IMR-90 (cell line): ENCODE data around the gene PMPCA. TPM values are rescaled to one million over a fixed set of nuclear protein-coding genes. Genes with fewer than 3 reads are reported as not detected.

Source experiments
- ATAC-seq: fragments of 200-7000 bp; cut with Tn5 transposase; 2 replicates; pipeline ENCODE4 v1.9.1; 2020; ENCODE audit warnings: low read depth, mild to moderate bottlenecking, moderate library complexity
- BruUV-seq: library from RNA; stranded (reverse); fragments of 400-500 nt; replicated peaks from 2 replicates; lab custom pipeline; 2021; lab: Mats Ljungman, UMichigan
- CTCF ChIA-PET: fragments of 300-600 bp; formaldehyde crosslinking; extraction: SDS; loops from one replicate; lab custom pipeline; 2021; ENCODE audit warnings: antibody characterized with exemption; lab: Yijun Ruan, JAX
- POLR2A ChIA-PET: fragments of 300-600 bp; sonication (Branson Sonifier 250); formaldehyde crosslinking; loops from one replicate; lab custom pipeline; 2022; ENCODE audit warnings: antibody characterized with exemption; ENCODE audit not compliant: unreplicated experiment; lab: Charles Lee
- DNase-seq: peaks from one replicate; pipeline ENCODE4 v3.0.0; 2013
- H2AFZ ChIP-seq: replicated peaks from 2 replicates; pipeline ENCODE3; 2013; ENCODE audit warnings: low read length, mild to moderate bottlenecking; ENCODE audit not compliant: poor library complexity
- H2AK5ac ChIP-seq: 2 replicates; pipeline ENCODE4 v1.6.1; 2013; ENCODE audit warnings: low read depth, low read length, inconsistent platforms
- H2AK9ac ChIP-seq: replicated peaks from 2 replicates; pipeline ENCODE3; 2013; ENCODE audit warnings: mild to moderate bottlenecking, low read depth, low read length, moderate library complexity; ENCODE audit not compliant: poor library complexity
- H2BK120ac ChIP-seq: 2 replicates; pipeline ENCODE4 v1.6.1; 2013; ENCODE audit warnings: low read depth, low read length, inconsistent platforms
- H2BK15ac ChIP-seq: 3 replicates; pipeline ENCODE4 v1.6.1; 2013; ENCODE audit warnings: low read depth, low read length, inconsistent platforms
- H2BK20ac ChIP-seq: 2 replicates; pipeline ENCODE4 v1.6.1; 2013; ENCODE audit warnings: low read depth, mild to moderate bottlenecking, inconsistent platforms, low read length, moderate library complexity
- H2BK5ac ChIP-seq: 2 replicates; pipeline ENCODE4 v1.6.1; 2013; ENCODE audit warnings: mild to moderate bottlenecking, low read depth, low read length, inconsistent platforms; ENCODE audit not compliant: poor library complexity, severe bottlenecking
- H3K14ac ChIP-seq: replicated peaks from 2 replicates; pipeline ENCODE4 v1.6.1; 2013; ENCODE audit warnings: low read depth, low read length, inconsistent platforms
- H3K18ac ChIP-seq: 2 replicates; pipeline ENCODE4 v1.6.1; 2013; ENCODE audit warnings: low read depth, low read length, control low read depth
- H3K23ac ChIP-seq: 2 replicates; pipeline ENCODE4 v1.6.1; 2013; ENCODE audit warnings: low read depth, low read length, inconsistent platforms
- H3K27ac ChIP-seq: 2 replicates; pipeline ENCODE4 v1.5.1; 2013; ENCODE audit warnings: mild to moderate bottlenecking, control low read depth, low read length; ENCODE audit not compliant: insufficient read depth
- H3K27me3 ChIP-seq: 2 replicates; pipeline ENCODE4 v1.6.1; 2013; ENCODE audit warnings: low read length; ENCODE audit not compliant: control insufficient read depth, insufficient read depth
- H3K36me3 ChIP-seq: 2 replicates; pipeline ENCODE4 v1.6.1; 2013; ENCODE audit warnings: low read length, mixed read lengths; ENCODE audit not compliant: control insufficient read depth, insufficient read depth
- H3K4ac ChIP-seq: 2 replicates; pipeline ENCODE4 v1.6.1; 2013; ENCODE audit warnings: low read depth, low read length, inconsistent platforms
- H3K4me1 ChIP-seq: 2 replicates; pipeline ENCODE4 v1.6.1; 2013; ENCODE audit warnings: low read length, mixed read lengths; ENCODE audit not compliant: control insufficient read depth, insufficient read depth
- H3K4me2 ChIP-seq: 2 replicates; pipeline ENCODE4 v1.6.1; 2013; ENCODE audit warnings: low read depth, mild to moderate bottlenecking, control low read depth, low read length, moderate library complexity
- H3K4me3 ChIP-seq: 2 replicates; pipeline ENCODE4 v1.5.1; 2013; ENCODE audit warnings: low read depth, mild to moderate bottlenecking, control low read depth, low read length, moderate library complexity; ENCODE audit not compliant: insufficient read depth
- H3K56ac ChIP-seq: 2 replicates; pipeline ENCODE4 v1.6.1; 2013; ENCODE audit warnings: low read length, inconsistent platforms; ENCODE audit not compliant: insufficient read depth; ENCODE audit errors: extremely low read depth
- H3K79me1 ChIP-seq, 2 experiments: 2 replicates each; pipeline ENCODE4 v1.6.1; 2013; ENCODE audit warnings: low read length in 2 of 2, inconsistent platforms in 1 of 2, low read depth in 1 of 2
- H3K9ac ChIP-seq: 2 replicates; pipeline ENCODE4 v1.6.1; 2013; ENCODE audit warnings: low read depth, low read length, control low read depth
- H3K9me1 ChIP-seq: 2 replicates; pipeline ENCODE4 v1.6.1; 2013; ENCODE audit warnings: low read length, inconsistent platforms; ENCODE audit not compliant: insufficient read depth
- H3K9me3 ChIP-seq: 2 replicates; pipeline ENCODE4 v1.6.1; 2013; ENCODE audit warnings: low read length; ENCODE audit not compliant: control insufficient read depth, insufficient read depth
- H4K20me1 ChIP-seq: 2 replicates; pipeline ENCODE4 v1.6.1; 2013; ENCODE audit warnings: low read length, inconsistent platforms; ENCODE audit not compliant: insufficient read depth
- H4K5ac ChIP-seq: 2 replicates; pipeline ENCODE4 v1.6.1; 2013; ENCODE audit warnings: mild to moderate bottlenecking, low read depth, low read length, control low read depth
- H4K8ac ChIP-seq, 2 experiments: 2 replicates each; pipeline ENCODE4 v1.6.1; 2013; ENCODE audit warnings: low read depth in 2 of 2, low read length in 2 of 2, control low read depth in 1 of 2, inconsistent platforms in 1 of 2
- H4K91ac ChIP-seq: 2 replicates; pipeline ENCODE4 v1.6.1; 2013; ENCODE audit warnings: low read depth, low read length, inconsistent platforms; ENCODE audit not compliant: insufficient read depth
- ELK1 ChIP-seq: fragments of 150-350 bp; IDR thresholded peaks from 2 replicates; pipeline ENCODE4 v1.6.1; 2016; ENCODE audit warnings: low read depth, mild to moderate bottlenecking, low read length, moderate library complexity, borderline replicate concordance
- FOS ChIP-seq: fragments of 150-350 bp; IDR thresholded peaks from 2 replicates; pipeline ENCODE4 v1.6.1; 2016; ENCODE audit warnings: low read depth, low read length
- MXI1 ChIP-seq: IDR thresholded peaks from 2 replicates; pipeline ENCODE4 v1.6.1; 2012; ENCODE audit warnings: low read depth, mild to moderate bottlenecking, low read length, moderate library complexity, borderline replicate concordance
- USF2 ChIP-seq: fragments of 150-350 bp; IDR thresholded peaks from 2 replicates; pipeline ENCODE4 v1.6.1; 2017; ENCODE audit warnings: mild to moderate bottlenecking, antibody characterized with exemption, low read length, low read depth
- WGBS, 2 experiments: methylation state at CpG; one replicate each; pipeline versions ENCODE4 v1.1.5 to v1.1.7; 2013; ENCODE audit warnings: missing lambda C conversion rate in 2 of 2; ENCODE audit not compliant: insufficient read length in 1 of 2; ENCODE audit errors: extremely low coverage in 2 of 2; 5-methylcytosine and 5-hydroxymethylcytosine counted together
- dilution Hi-C: fragments of 300-500 bp; cut with HindIII; formaldehyde crosslinking; loops from one replicate; pipeline ENCODE4 v1.14.3; 2018; ENCODE audit warnings: low sequenced_read_pairs; ENCODE audit not compliant: unreplicated experiment
- in situ Hi-C: fragments of 300-500 bp; cut with MboI; formaldehyde crosslinking; loops from 3 replicates; pipeline ENCODE4 v1.14.3; 2019; ENCODE audit warnings: low sequenced_read_pairs, inconsistent platforms, mixed read lengths
- intact Hi-C: fragments of 100-400 bp; cut with micrococcal nuclease; formaldehyde crosslinking; loops from 2 replicates; pipeline ENCODE4 v1.10.0; 2022
- polyA plus RNA-seq, 3 experiments: library from polyadenylated mRNA; depleted of rRNA; stranded (reverse); fragments of >200 nt; gene quantifications; 2 replicates each; pipeline ENCODE4 v1.2.3, GENCODE V29; 2012; ENCODE audit warnings: low replicate concordance in 1 of 3
- total RNA-seq: library from RNA; depleted of rRNA; stranded (reverse); fragments of >200 nt; gene quantifications from 2 replicates; pipeline ENCODE4 v1.2.3, GENCODE V29; 2012

The PMPCA gene
- total and polyA plus RNA-seq, 2 of the 4 experiments (the other 2 are of a cell fraction): 62.6 to 95.8 TPM

GRCh38 chr9:136409557-136410455 lies 652 bp upstream of the PMPCA start (continued):
- TF ChIP-seq ELK1 (no peak), MXI1 (peak; percentile 97)

GRCh38 chr9:136411378-136411777 lies 920 bp downstream of the PMPCA start:
- intact Hi-C loops: no loop called here
- no peak overlapping the region for H2BK20ac ChIP-seq
- CTCF ChIA-PET: no interaction called here

More at GRCh38 chr9:136411378-136411777, 920 bp downstream of the PMPCA start:
- peaks cover 36% of the 10 kb centered on the region for H4K20me1 ChIP-seq
- peak overlapping the region; percentile 88 for H3K4me3 ChIP-seq
- H2AFZ ChIP-seq: peak overlapping the region; percentile 8
- H3K4me2 ChIP-seq: peak overlapping the region; percentile 100
- H2BK15ac ChIP-seq: no peak overlapping the region
- no peak overlapping the region for H2BK120ac ChIP-seq
- H2AK9ac ChIP-seq: peak overlapping the region; percentile 98
- 61% methylated on average over 3 of the region's 4 CpGs; no CpG with 5 or more reads in 1 of the 2 experiments for WGBS, 2 experiments
- H3K18ac ChIP-seq: no peak overlapping the region
- no peak for TF ChIP-seq FOS
- TF ChIP-seq USF2: no peak
- H3K36me3 ChIP-seq: peaks cover 46% of the 10 kb centered on the region
- no peaks in the 10 kb centered on the region for H3K9me3 ChIP-seq
- ATAC-seq (no peak), DNase-seq (no peak)
- no peak overlapping the region for H3K4ac ChIP-seq
- in situ Hi-C loops: no loop called here
- peaks cover 12% of the 10 kb centered on the region for H3K4me1 ChIP-seq
- no peaks in the 10 kb centered on the region for H3K27me3 ChIP-seq
- BruUV-seq: TSS peak; percentile 55
- H3K27ac ChIP-seq: peak overlapping the region; percentile 85
- no peak overlapping the region; a peak in 1 of 4 replicates for H4K8ac ChIP-seq
- H3K23ac ChIP-seq: peak overlapping the region; percentile 72; the same call in 1 of the 2 replicates
- peak overlapping the region; percentile 34; the same call in 1 of the 2 replicates for H3K56ac ChIP-seq
- peaks cover 19 to 71% of the 10 kb centered on the region in 2 experiments for H3K79me1 ChIP-seq
- peaks cover 13% of the 10 kb centered on the region; the same call in 1 of the 2 replicates for H3K9me1 ChIP-seq
- H2AK5ac ChIP-seq: peak overlapping the region; percentile 70; the same call in 1 of the 2 replicates
- H3K9ac ChIP-seq: peak overlapping the region; percentile 81
- H2BK5ac ChIP-seq: no peak overlapping the region
- H4K5ac ChIP-seq: no peak overlapping the region
- H4K91ac ChIP-seq: no peak overlapping the region
- POLR2A ChIA-PET: no interaction called here
- dilution Hi-C loops: no loop called here
- H3K14ac ChIP-seq: no peak overlapping the region
